ENCODE data around the gene MSMB.
"Not testable (repeated sequence)": the region's sequence is repeated elsewhere in the genome, so short reads cannot be mapped to it uniquely, and the experiment has no call there.

MSMB gene

GRCh38 chr10:46069771-46070463, 23.8 kb upstream of the MSMB start:
- DNase-seq = no peak

GRCh38 chr10:46068905-46069304, 22.8 kb upstream of the MSMB start:
- DNase-seq = no peak

- no peak for DNase-seq
Measured at GRCh38 chr10:46068117-46068516, 22.0 kb upstream of the MSMB start.

GRCh38 chr10:46064269-46064817, 18.3 kb upstream of the MSMB start:
- no peak for DNase-seq

GRCh38 chr10:46062723-46063428, 16.8 kb upstream of the MSMB start:
- no peak for DNase-seq

- DNase-seq = no peak
Measured at GRCh38 chr10:46060706-46061105, 14.6 kb upstream of the MSMB start.

- not testable (repeated sequence) for DNase-seq
Measured at GRCh38 chr10:46057927-46058326, 11.9 kb upstream of the MSMB start.

GRCh38 chr10:46057038-46057437, 11.0 kb upstream of the MSMB start:
- no peak for DNase-seq

- DNase-seq = no peak
Measured at GRCh38 chr10:46055771-46056170, 9.7 kb upstream of the MSMB start.

- DNase-seq = no peak
Measured at GRCh38 chr10:46053534-46054434, 7.7 kb upstream of the MSMB start.

GRCh38 chr10:46052791-46053375, 6.8 kb upstream of the MSMB start:
- no peak for DNase-seq

- DNase-seq = no peak
Measured at GRCh38 chr10:46052057-46052790, 6.2 kb upstream of the MSMB start.

- no peak for DNase-seq
Measured at GRCh38 chr10:46050941-46051623, 5.0 kb upstream of the MSMB start.

GRCh38 chr10:46049497-46049831, 3.4 kb upstream of the MSMB start:
- not testable (repeated sequence) for DNase-seq

GRCh38 chr10:46048152-46048551, 2.1 kb upstream of the MSMB start:
- DNase-seq = no peak

- no peak for DNase-seq
Measured at GRCh38 chr10:46042527-46042926, 3.5 kb downstream of the MSMB start.

- no peak for DNase-seq
Measured at GRCh38 chr10:46040004-46040403, 6.1 kb downstream of the MSMB start.

- no peak for DNase-seq
Measured at GRCh38 chr10:46037107-46037825, 8.8 kb downstream of the MSMB start.

- no peak for DNase-seq
Measured at GRCh38 chr10:46035923-46036849, 9.9 kb downstream of the MSMB start.

- no peak for DNase-seq
Measured at GRCh38 chr10:46033602-46034011, 12.5 kb downstream of the MSMB start.
